GM12878 (cell line): Measurements from ENCODE around the gene BCKDK. TPM values are rescaled to one million over a fixed set of nuclear protein-coding genes. Genes with fewer than 3 reads are reported as not detected.

Experiments
- BRCA1 ChIP-seq: IDR thresholded peaks from 2 replicates; pipeline ENCODE4 v1.6.1; 2011; ENCODE audit warnings: low read depth, low read length, improper control_type of control experiment
- CHD2 ChIP-seq: IDR thresholded peaks from 2 replicates; pipeline ENCODE4 v1.6.1; 2011; ENCODE audit warnings: low read depth, low read length, improper control_type of control experiment, borderline replicate concordance
- CREB1 ChIP-seq: IDR thresholded peaks from 2 replicates; pipeline ENCODE4 v1.6.1; 2012; ENCODE audit warnings: low read depth, mild to moderate bottlenecking, inconsistent platforms
- CUX1 ChIP-seq: IDR thresholded peaks from 2 replicates; pipeline ENCODE4 v1.6.1; 2012; ENCODE audit warnings: improper control_type of control experiment, low read depth, low read length; ENCODE audit not compliant: insufficient replicate concordance
- HDAC6 ChIP-seq: fragments of 200-600 bp; sonication (generic); IDR thresholded peaks from one replicate; pipeline ENCODE4 v1.8.0; 2017; ENCODE audit warnings: antibody characterized with exemption; ENCODE audit not compliant: unreplicated experiment
- IKZF2 ChIP-seq, 2 experiments: fragments of 450-650 bp; IDR thresholded peaks; 2 replicates each; pipeline ENCODE4 v1.6.1; 2017; ENCODE audit warnings: mild to moderate bottlenecking in 2 of 2, moderate library complexity in 2 of 2
- MEF2A ChIP-seq: IDR thresholded peaks from 2 replicates; pipeline ENCODE4 v1.6.1; 2011; ENCODE audit warnings: low read depth, mild to moderate bottlenecking, low read length, moderate library complexity; ENCODE audit not compliant: insufficient read depth
- MYC ChIP-seq: IDR thresholded peaks from 2 replicates; pipeline ENCODE4 v1.6.1; 2011; ENCODE audit warnings: mild to moderate bottlenecking, low read length, moderate library complexity, inconsistent platforms; ENCODE audit not compliant: insufficient read depth, insufficient replicate concordance, insufficient read length, severe bottlenecking
- PAX5 ChIP-seq: IDR thresholded peaks from 2 replicates; pipeline ENCODE4 v1.6.1; 2011; ENCODE audit warnings: low read depth, low read length, borderline replicate concordance
- SMARCA5 ChIP-seq: fragments of 450-650 bp; IDR thresholded peaks from 2 replicates; pipeline ENCODE4 v1.6.1; 2017; ENCODE audit warnings: mild to moderate bottlenecking
- TCF3 ChIP-seq: IDR thresholded peaks from 2 replicates; pipeline ENCODE4 v1.6.1; 2012; ENCODE audit warnings: low read depth, mild to moderate bottlenecking, low read length, borderline replicate concordance; ENCODE audit not compliant: insufficient read depth
- TCF7 ChIP-seq: IDR thresholded peaks from 2 replicates; pipeline ENCODE4 v1.6.1; 2014; ENCODE audit warnings: antibody characterized with exemption, borderline replicate concordance
- YBX1 ChIP-seq: fragments of 450-650 bp; IDR thresholded peaks from 2 replicates; pipeline ENCODE4 v1.6.1; 2016; ENCODE audit warnings: antibody characterized with exemption
- polyA plus RNA-seq, 11 experiments: library from polyadenylated mRNA; depleted of rRNA in 4 of 11; unstranded in 6 of 11; stranded (reverse) in 5 of 11; fragments of >200 nt; fragmentation: Nextera tagmentation in 4 of 11; fragmentation: Illumina TruSeq in 1 of 11; extraction: Ambion mirVana in 4 of 11; extraction: Trizol in 1 of 11; gene quantifications; 1 replicate in 1 of 11; 2 replicates in 10 of 11; pipeline versions ENCODE4 v1.2.1 to v1.2.3, GENCODE V29; 2011 to 2016; ENCODE audit warnings: inconsistent platforms in 2 of 11, missing spikeins in 2 of 11, low read depth in 1 of 11
- total RNA-seq, 4 experiments: library from RNA; depleted of rRNA in 3 of 4; stranded (reverse); fragments of >200 nt in 3 of 4; fragmentation: Illumina TruSeq in 1 of 4; extraction: Trizol in 1 of 4; gene quantifications; 2 replicates each; pipeline versions ENCODE4 v1.2.1 to v1.2.3, GENCODE V29; 2013 to 2021
- TF ChIP-seq, protein P1 (sequence below): fragments of 450-650 bp; IDR thresholded peaks from 2 replicates; pipeline ENCODE4 v1.6.1; 2017; ENCODE audit warnings: mild to moderate bottlenecking, moderate library complexity
- TF ChIP-seq, protein P2 (sequence below): fragments of 450-650 bp; IDR thresholded peaks from 2 replicates; pipeline ENCODE4 v1.6.1; 2017; ENCODE audit warnings: antibody characterized with exemption, mild to moderate bottlenecking, moderate library complexity
- TF ChIP-seq, protein P3 (sequence below): IDR thresholded peaks from 2 replicates; pipeline ENCODE4 v1.6.1; 2011; ENCODE audit warnings: low read depth, low read length, improper control_type of control experiment, borderline replicate concordance

BCKDK gene
- total and polyA plus RNA-seq, 10 of the 15 experiments (the other 5 are each of a cell fraction or from before 2014, with no cell fraction given) = 0.68 to 56.6 (median 32.8) TPM

- TF ChIP-seq, protein P1, sequence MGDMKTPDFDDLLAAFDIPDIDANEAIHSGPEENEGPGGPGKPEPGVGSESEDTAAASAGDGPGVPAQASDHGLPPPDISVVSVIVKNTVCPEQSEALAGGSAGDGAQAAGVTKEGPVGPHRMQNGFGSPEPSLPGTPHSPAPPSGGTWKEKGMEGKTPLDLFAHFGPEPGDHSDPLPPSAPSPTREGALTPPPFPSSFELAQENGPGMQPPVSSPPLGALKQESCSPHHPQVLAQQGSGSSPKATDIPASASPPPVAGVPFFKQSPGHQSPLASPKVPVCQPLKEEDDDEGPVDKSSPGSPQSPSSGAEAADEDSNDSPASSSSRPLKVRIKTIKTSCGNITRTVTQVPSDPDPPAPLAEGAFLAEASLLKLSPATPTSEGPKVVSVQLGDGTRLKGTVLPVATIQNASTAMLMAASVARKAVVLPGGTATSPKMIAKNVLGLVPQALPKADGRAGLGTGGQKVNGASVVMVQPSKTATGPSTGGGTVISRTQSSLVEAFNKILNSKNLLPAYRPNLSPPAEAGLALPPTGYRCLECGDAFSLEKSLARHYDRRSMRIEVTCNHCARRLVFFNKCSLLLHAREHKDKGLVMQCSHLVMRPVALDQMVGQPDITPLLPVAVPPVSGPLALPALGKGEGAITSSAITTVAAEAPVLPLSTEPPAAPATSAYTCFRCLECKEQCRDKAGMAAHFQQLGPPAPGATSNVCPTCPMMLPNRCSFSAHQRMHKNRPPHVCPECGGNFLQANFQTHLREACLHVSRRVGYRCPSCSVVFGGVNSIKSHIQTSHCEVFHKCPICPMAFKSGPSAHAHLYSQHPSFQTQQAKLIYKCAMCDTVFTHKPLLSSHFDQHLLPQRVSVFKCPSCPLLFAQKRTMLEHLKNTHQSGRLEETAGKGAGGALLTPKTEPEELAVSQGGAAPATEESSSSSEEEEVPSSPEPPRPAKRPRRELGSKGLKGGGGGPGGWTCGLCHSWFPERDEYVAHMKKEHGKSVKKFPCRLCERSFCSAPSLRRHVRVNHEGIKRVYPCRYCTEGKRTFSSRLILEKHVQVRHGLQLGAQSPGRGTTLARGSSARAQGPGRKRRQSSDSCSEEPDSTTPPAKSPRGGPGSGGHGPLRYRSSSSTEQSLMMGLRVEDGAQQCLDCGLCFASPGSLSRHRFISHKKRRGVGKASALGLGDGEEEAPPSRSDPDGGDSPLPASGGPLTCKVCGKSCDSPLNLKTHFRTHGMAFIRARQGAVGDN = 0 out of 2 replicates have a peak, but pooled peaks have one; percentile 37
- TF ChIP-seq HDAC6 (no peak), MYC (no peak), IKZF2 (IDR thresholded peaks at IDR 0.05) (no peak), TCF3 (no peak), CUX1 (no peak), SMARCA5 (no peak), CREB1 (peak; percentile 97), PAX5 (no peak), MEF2A (no peak), CHD2 (peak; percentile 68; the same call in 1 of the 2 replicates), TCF7 (no peak), BRCA1 (no peak), YBX1 (no peak)
- TF ChIP-seq, protein P2, sequence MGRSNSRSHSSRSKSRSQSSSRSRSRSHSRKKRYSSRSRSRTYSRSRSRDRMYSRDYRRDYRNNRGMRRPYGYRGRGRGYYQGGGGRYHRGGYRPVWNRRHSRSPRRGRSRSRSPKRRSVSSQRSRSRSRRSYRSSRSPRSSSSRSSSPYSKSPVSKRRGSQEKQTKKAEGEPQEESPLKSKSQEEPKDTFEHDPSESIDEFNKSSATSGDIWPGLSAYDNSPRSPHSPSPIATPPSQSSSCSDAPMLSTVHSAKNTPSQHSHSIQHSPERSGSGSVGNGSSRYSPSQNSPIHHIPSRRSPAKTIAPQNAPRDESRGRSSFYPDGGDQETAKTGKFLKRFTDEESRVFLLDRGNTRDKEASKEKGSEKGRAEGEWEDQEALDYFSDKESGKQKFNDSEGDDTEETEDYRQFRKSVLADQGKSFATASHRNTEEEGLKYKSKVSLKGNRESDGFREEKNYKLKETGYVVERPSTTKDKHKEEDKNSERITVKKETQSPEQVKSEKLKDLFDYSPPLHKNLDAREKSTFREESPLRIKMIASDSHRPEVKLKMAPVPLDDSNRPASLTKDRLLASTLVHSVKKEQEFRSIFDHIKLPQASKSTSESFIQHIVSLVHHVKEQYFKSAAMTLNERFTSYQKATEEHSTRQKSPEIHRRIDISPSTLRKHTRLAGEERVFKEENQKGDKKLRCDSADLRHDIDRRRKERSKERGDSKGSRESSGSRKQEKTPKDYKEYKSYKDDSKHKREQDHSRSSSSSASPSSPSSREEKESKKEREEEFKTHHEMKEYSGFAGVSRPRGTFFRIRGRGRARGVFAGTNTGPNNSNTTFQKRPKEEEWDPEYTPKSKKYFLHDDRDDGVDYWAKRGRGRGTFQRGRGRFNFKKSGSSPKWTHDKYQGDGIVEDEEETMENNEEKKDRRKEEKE = no peak
- TF ChIP-seq, protein P3, sequence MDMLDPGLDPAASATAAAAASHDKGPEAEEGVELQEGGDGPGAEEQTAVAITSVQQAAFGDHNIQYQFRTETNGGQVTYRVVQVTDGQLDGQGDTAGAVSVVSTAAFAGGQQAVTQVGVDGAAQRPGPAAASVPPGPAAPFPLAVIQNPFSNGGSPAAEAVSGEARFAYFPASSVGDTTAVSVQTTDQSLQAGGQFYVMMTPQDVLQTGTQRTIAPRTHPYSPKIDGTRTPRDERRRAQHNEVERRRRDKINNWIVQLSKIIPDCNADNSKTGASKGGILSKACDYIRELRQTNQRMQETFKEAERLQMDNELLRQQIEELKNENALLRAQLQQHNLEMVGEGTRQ = no peak
Observed at GRCh38 chr16:31117384-31118222, 9.4 kb downstream of the BCKDK start, which contains the start of gene KAT8 (continued).
